ENCODE results near the gene CFAP47.

GRCh38 chrX:36383495-36383894 is 464.0 kb downstream of the CFAP47 start:
- TF ChIP-seq, protein P1, sequence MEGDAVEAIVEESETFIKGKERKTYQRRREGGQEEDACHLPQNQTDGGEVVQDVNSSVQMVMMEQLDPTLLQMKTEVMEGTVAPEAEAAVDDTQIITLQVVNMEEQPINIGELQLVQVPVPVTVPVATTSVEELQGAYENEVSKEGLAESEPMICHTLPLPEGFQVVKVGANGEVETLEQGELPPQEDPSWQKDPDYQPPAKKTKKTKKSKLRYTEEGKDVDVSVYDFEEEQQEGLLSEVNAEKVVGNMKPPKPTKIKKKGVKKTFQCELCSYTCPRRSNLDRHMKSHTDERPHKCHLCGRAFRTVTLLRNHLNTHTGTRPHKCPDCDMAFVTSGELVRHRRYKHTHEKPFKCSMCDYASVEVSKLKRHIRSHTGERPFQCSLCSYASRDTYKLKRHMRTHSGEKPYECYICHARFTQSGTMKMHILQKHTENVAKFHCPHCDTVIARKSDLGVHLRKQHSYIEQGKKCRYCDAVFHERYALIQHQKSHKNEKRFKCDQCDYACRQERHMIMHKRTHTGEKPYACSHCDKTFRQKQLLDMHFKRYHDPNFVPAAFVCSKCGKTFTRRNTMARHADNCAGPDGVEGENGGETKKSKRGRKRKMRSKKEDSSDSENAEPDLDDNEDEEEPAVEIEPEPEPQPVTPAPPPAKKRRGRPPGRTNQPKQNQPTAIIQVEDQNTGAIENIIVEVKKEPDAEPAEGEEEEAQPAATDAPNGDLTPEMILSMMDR (IDR thresholded peaks at IDR 0.05 in 8 of 11, conservative IDR thresholded peaks at IDR 0.05 in 3 of 11), result no peak
- no peak for TF ChIP-seq POLR2A (IDR thresholded peaks at IDR 0.05)

Data from spleen (tissue), 7 donors.